Activated effector memory CD4-positive, alpha-beta T cell treated with anti-CD3 and anti-CD28 coated beads, Interleukin-2, amount 50 U/mL, for 16 hours (primary cell): ENCODE results near the gene ABLIM2.

Experiments
- DNase-seq: peaks from one replicate; pipeline ENCODE4 v3.0.0-alpha.2; 2020

Gene ABLIM2

GRCh38 chr4:8115916-8116315, 42.7 kb downstream of the ABLIM2 start:
- DNase-seq = no peak

GRCh38 chr4:8115203-8115520, 43.5 kb downstream of the ABLIM2 start:
- DNase-seq = no peak

- DNase-seq = no peak
These were observed 44.0 kb downstream of the ABLIM2 start for GRCh38 chr4:8114456-8115202.

DNA sequence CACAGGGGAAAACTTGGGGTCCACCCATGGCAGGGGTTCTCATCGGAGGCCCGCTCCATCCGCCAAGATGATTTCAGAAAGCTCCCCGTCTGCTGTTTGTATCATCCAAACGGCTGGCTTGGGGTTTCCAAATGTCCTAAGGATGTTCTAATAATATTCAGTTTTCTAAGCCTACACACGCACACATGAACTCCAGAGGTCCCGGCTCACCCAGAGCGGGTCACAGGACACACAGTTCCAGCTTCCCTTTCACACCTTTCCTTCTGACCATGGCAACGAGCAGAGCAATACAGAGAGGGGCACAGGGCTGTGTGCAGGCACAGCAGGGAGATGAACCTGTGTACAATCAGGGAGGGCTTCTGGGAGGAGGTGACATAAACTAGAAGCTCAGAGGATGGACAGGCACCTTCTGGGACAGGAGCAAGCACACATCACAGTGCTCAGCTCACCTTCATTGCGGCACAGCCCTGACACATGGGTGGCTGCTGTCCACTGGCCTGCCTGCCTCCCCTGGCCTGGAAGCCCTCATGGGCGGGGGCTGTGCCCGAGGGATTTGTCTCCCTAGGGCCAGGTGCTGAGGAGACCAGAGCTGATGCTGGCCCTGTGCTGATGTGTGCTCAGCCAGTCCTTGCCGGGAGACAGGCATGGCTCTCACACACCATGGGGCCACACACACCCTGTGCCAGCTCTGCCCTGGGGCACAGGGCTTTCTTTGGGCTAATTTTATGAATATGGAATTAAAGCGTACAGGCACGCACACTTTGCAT, 44.8 kb downstream of the ABLIM2 start:
- DNase-seq = no peak

DNA sequence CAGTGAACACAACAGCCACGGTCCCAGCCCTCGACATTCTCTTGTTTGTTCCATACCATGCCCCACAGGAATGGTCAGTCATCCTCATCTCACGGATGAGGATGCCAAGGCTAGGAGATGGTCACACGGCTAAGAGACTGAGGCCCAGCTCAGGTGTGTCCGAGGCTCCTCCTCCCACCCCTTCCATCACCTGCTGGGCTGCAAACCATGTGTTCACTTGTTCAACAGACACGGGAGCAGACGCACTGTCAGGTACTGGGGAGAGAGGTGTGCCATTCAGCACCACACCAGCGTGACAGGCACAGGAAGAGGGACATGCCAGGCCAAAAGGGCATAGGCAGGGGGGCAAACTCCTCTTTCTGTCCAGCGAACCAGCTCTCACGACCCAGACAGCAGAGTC, 45.9 kb downstream of the ABLIM2 start:
- no peak for DNase-seq

DNA sequence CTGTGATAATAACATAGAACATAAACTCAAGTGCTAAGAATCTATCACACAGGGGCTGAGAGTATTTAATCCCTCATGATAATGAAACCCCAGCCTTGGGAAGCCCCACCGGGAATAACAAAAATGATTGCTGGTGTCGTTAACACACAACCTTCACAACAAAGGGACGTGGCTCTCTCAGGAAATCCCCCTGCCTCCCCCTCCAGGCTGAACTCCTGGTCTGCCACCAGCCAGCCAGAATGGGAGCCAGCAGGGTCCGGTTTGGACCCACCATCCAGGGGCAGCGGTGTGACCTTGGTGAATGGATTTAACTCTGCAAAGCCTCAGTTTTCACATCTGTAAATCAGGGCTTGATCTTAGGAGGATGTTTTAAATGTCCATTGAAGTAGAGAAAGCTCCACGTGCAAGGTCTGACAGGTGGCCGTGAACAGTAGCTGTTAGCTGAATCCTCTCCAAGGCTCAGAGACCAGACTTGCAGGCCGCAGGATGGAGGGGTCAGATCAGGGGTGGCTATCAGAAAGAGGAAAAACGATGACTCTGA, 46.5 kb downstream of the ABLIM2 start:
- DNase-seq = no peak

GRCh38 chr4:8110071-8110986, 48.3 kb downstream of the ABLIM2 start:
- DNase-seq = no peak

GRCh38 chr4:8109406-8110065, 49.1 kb downstream of the ABLIM2 start:
- no peak for DNase-seq

DNA sequence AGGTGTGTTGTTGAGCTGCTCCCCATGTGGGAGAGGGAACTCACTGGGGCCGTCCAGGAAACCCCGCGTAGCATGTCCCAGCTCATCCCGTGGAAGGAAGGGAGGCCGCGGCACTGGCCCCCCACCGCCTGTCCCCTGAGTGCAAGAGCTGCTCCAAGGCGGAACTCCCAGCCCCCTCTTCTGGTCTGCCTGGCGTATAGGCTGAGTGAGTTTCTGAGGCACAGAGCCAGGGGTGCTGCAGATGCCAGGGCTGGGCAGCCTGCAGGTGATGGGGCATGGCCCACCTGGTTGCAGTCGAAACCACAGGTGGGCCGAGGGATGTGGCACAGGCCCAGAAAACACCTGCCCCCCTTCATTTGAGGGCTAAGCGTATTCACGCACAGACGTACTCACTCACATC, 49.6 kb downstream of the ABLIM2 start:
- DNase-seq = no peak

DNA sequence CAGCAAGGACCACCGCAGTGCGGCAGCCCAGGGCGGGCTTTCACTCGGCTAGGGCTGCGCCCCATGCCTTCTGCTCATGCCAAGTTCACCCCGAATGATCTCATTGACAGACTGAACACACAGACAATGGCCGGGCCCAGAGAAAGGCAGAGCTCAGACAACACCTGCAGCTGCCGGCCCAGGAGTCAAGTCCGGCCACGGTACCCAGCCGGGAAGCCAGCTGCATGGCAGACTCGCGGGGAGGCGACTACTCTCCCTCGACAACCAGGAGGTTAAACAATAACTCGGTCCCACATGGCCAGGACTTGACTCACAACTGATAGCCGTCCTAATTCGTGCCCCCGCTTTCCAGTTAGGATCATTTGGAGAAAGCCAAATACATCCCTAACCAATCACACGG, 50.4 kb downstream of the ABLIM2 start:
- DNase-seq = no peak

GRCh38 chr4:8107146-8107657, 51.4 kb downstream of the ABLIM2 start:
- no peak for DNase-seq

DNA sequence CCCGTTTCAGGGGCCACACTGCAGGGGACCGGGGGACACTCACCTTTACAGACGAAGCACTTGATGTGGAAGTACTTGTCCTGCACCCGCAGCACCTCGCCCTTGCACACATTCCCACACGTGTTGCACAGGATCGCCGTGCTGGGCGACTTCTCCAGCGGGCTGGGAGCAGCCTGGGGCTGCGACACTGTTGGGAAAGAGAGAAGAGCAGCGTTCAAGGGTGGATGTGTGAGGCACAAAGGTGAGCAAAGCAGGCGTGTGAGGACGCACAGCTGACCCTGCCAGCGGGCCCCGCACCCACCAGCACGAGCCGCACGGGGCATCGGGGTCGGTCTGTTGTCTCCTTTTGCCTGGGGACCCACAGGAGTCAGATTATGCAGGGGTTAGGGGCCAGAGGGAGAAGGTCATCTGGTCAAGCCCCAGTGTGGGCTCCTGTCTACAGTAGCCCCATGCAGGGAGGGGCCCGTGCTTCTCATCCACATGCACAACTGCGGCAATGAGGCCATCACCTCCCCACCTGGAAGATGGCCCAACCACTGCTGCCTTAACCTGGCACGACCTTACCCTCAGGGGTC, 52.1 kb downstream of the ABLIM2 start:
- DNase-seq = no peak

DNA sequence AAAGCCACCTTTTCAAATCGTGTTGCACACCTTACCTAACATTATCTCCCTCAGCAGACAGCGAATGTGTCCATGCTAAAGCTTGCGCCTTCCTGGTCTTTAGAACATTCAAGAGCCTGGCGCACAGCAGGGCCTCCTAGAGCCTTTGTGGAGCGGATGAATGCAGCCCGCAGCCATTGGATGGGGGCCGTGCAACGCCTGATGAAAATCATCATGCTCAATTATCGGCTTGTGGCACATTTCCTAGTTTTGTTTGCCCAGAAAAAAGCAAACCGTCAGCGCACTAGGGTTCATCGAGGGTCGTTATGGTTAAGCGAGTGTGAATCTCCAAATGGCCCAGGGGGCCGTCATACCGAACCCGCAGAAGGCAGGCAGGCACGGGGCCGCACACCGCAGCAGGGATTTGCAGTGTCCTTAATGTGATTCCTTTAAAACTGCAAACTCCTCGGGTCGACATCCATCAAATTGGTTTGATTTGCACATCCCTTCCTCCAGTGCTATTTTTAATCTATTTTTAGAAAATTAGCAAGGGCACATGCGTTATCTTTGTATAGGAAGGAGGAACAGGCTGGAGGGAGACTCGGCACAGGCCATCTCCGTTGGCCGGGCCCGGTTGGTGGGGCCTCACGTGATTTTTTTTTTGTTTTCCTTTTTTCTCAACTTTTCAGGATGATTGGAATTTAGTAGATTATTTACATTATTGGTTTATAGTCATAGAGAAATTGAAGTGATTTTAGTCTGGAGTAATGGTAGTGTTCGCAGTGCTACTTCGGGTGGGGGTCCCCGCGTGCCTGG, 53.1 kb downstream of the ABLIM2 start:
- no peak for DNase-seq

DNA sequence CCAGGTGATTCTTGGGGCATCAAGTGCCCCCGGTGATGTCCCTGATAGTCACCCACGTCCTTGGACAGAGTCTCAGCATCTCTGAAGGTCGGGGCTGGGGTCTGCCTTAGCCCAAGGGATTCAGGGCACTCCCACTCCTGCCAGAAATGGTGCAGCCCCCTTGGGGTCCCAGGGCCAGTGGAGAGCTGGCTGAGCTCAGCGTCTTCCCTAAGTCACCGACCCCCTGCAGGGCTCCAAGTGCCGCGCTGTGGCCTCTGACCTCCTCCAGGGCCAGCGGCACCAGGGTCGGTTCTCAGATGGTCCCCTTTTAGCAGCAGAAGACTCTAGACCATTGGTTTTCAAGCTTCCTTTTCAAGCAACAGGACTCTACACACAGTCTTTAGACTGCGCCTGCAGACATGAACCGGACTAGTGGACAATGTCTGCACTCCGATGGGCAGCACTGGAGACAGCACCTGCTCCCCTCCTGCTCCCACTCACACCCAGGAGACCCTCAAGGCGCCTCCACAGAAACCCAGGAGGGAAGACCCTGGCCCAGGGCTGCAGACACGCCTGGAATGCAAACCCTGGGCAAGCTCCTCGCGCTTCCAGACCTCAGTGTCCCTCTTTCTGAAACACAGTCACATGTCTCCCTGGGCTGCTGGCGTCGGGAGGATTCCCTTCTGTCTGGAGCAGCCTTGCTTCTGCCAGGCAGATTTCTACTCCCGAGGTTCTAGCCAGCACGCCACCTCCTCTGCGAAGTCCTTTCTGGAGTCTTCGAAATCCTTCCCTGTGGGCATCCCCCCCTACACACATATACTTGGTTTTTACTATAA, 53.9 kb downstream of the ABLIM2 start:
- DNase-seq = no peak

DNA sequence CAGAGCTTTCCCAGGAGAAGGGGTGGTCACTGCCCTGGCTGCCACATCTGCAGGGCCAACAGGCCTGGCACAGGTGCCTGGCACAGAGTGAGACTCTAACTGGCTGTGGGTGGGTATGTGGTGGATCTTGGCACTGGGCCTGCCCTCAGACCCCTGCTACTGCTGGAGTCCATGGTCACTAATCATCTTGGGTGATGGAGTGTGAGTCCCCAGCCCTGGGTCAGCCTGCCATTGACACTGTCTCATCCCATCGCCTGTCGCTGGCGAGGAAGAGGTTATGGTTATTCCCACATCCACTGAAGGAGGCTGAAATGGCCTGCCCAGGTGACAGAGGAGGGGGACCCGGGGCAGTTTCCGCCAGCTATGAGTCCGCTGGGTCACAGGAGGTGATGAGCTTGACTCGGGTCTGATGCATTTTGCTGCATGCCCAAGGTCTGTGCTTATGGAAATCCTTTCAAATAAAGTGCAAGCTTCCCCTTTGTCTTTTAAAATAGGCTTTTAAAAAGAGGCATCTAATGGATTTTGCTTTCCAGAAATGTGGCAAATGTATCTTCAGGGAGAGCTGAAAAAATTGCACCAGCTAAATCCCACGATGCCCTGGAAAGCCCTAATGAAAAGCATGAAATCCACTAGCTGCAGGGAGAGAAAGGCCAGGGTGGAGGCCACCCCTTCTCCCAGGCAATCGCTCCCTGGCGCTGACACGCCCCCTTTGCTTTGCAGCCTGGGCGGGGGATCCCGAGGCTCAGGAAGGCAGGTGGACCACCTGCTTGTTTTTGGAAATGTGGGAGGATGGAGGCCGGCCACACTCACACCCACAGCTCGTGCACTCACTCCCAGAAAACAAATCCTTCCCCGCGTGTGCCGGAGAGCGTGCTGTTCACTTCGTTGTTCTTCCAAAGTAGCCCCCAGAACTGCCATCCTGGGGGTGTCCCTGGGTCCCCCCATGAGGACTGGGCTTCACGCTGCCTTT, 54.9 kb downstream of the ABLIM2 start:
- DNase-seq = no peak

DNA sequence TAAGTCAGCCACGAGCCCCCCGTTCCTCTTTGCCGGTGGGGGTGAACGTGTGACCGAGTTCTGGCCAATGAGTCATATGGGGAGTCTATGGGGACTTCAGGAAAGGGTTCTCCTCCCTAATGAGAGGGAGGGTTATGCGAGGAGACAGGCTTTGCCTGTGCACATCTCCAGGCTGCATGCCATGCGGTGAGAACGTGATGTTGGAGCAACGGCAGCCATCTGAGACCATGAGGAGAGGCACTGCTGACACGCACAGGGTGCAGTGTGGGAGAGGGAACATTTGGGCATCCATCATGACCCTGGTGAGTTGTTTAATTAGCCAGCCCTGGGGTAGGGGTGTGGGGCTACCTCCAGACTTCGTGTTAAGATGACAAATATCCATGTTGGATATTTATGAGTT, 55.8 kb downstream of the ABLIM2 start:
- DNase-seq = no peak

- DNase-seq = no peak
These were observed 56.6 kb downstream of the ABLIM2 start for GRCh38 chr4:8102076-8102355.

DNA sequence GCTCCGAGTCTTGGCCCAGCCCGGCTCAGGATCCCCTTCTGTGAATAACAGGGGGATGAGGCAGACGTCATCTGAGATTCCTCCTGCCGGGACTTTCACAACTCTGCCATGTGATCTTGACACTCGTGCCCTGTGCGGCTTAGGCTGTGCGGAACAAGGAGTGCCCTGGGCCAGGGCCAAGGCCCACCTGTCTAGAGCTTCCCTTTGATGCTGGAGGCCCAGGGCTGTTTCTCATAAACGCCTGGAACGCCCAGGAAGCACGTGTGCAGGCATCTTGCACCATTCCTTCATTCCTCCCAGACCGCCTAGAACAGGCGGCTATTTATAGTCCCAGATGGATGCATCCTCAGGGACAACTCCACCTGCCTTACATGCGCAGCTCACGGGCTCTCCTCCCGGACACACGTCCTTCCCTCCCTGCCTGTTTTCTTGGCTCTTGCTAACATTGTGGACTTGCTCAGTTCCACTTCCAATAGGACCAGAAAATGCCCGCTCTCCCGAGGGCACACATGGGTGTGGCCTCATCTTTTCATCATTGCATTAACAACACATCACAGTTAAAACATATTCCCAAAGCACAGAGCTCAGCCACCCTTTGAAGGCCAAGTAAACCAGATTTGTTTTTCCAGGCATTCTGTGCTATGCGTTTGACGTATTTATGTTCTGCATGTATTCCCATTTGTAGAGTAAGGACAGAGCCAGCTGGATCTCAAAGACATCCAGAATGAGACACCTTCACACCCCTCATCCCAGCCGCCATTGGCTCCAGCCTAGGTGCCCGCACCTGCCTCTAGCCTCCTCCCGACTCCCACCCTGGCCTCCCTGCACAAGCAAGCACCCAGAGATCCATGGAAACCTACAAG, 57.2 kb downstream of the ABLIM2 start:
- DNase-seq = no peak
